Keratinocyte (primary cell): ENCODE measurements around the gene BLACAT1. TPM values are rescaled to one million over a fixed set of nuclear protein-coding genes. Genes with fewer than 3 reads are reported as not detected.

Experiments used
- DNase-seq: peaks from one replicate; pipeline ENCODE4 v3.0.0-alpha.2; 2011; ENCODE audit warnings: low read depth, missing footprints, low spot score
- FAIRE-seq: peaks from 2 replicates; lab custom pipeline; 2011; peaks lifted over from hg19 to GRCh38; lab: Jason Lieb, UNC
- H2AFZ ChIP-seq: 2 replicates; pipeline ENCODE4 v1.6.0; 2012; ENCODE audit warnings: low read length, control low read depth, inconsistent platforms; ENCODE audit not compliant: control insufficient read depth
- H3K27ac ChIP-seq: 2 replicates; pipeline ENCODE4 v1.5.1; 2011; ENCODE audit warnings: low read length; ENCODE audit not compliant: control insufficient read depth, insufficient read depth
- H3K27me3 ChIP-seq: 3 replicates; pipeline ENCODE4 v1.6.0; 2011; ENCODE audit warnings: low read length; ENCODE audit not compliant: control insufficient read depth, insufficient read depth; ENCODE audit errors: extremely low read depth
- H3K36me3 ChIP-seq, 2 experiments: 2 replicates in 1 of 2; 3 replicates in 1 of 2; pipeline ENCODE4 v1.5.1; 2011; ENCODE audit warnings: low read length in 2 of 2, mild to moderate bottlenecking in 1 of 2; ENCODE audit not compliant: control insufficient read depth in 2 of 2, insufficient read depth in 2 of 2; ENCODE audit errors: extremely low read depth in 1 of 2
- H3K4me1 ChIP-seq: 3 replicates; pipeline ENCODE4 v1.5.1; 2011; ENCODE audit warnings: low read length; ENCODE audit not compliant: control insufficient read depth, insufficient read depth; ENCODE audit errors: extremely low read depth
- H3K4me2 ChIP-seq: 3 replicates; pipeline ENCODE4 v1.6.0; 2011; ENCODE audit warnings: low read depth, low read length; ENCODE audit not compliant: control insufficient read depth, insufficient read depth; ENCODE audit errors: extremely low read depth
- H3K4me3 ChIP-seq, 3 experiments: fragments of 200-600 bp in 1 of 3; sonication (generic) in 1 of 3; 2 replicates in 2 of 3; 3 replicates in 1 of 3; pipeline ENCODE4 v1.5.1; 2011 to 2016; ENCODE audit warnings: low read length in 3 of 3, mild to moderate bottlenecking in 3 of 3, control low read depth in 2 of 3, inconsistent platforms in 1 of 3, low read depth in 1 of 3, mixed read lengths in 1 of 3, mixed run types in 1 of 3, moderate library complexity in 1 of 3; ENCODE audit not compliant: control insufficient read depth in 2 of 3, insufficient read depth in 2 of 3; ENCODE audit errors: extremely low read depth in 1 of 3
- H3K79me2 ChIP-seq: 2 replicates; pipeline ENCODE4 v1.6.0; 2012; ENCODE audit warnings: low read length; ENCODE audit not compliant: control insufficient read depth, insufficient read depth
- H3K9ac ChIP-seq: 3 replicates; pipeline ENCODE4 v1.6.0; 2011; ENCODE audit warnings: low read length; ENCODE audit not compliant: control insufficient read depth, insufficient read depth; ENCODE audit errors: extremely low read depth
- H3K9me1 ChIP-seq: 3 replicates; pipeline ENCODE4 v1.6.0; 2011; ENCODE audit warnings: low read length; ENCODE audit not compliant: control insufficient read depth, insufficient read depth; ENCODE audit errors: extremely low read depth
- H3K9me3 ChIP-seq: 2 replicates; pipeline ENCODE4 v1.5.1; 2012; ENCODE audit warnings: low read depth, low read length; ENCODE audit not compliant: control insufficient read depth
- H4K20me1 ChIP-seq: 3 replicates; pipeline ENCODE4 v1.6.0; 2011; ENCODE audit warnings: low read length; ENCODE audit not compliant: control insufficient read depth, insufficient read depth; ENCODE audit errors: extremely low read depth
- EZH2 ChIP-seq: IDR thresholded peaks from one replicate; pipeline ENCODE4 v1.6.1; 2012; ENCODE audit warnings: inconsistent platforms, mild to moderate bottlenecking, low read length, moderate library complexity
- dilution Hi-C: fragments of 300-500 bp; cut with MboI; formaldehyde crosslinking; loops from one replicate; pipeline ENCODE4 v1.7.0; 2020; ENCODE audit warnings: low sequenced_read_pairs; ENCODE audit not compliant: extremely low pct_ligation_motif_present
- polyA plus RNA-seq, 5 experiments: library from polyadenylated mRNA; depleted of rRNA in 3 of 5; stranded (reverse) in 3 of 5; stranded (forward) in 1 of 5; unstranded in 1 of 5; fragments of >200 nt; gene quantifications; 1 replicate in 1 of 5; 2 replicates in 3 of 5; 3 replicates in 1 of 5; pipeline versions ENCODE4 v1.2.1 to v1.2.3, GENCODE V29; 2011 to 2012; ENCODE audit warnings: missing spikeins in 2 of 5, low read depth in 1 of 5, low replicate concordance in 1 of 5
- TF ChIP-seq, protein P1 (sequence below), 3 experiments: IDR thresholded peaks in 1 of 3; conservative IDR thresholded peaks in 1 of 3; optimal IDR thresholded peaks in 1 of 3; 2 replicates in 2 of 3; 3 replicates in 1 of 3; pipeline versions ENCODE3 to v1.5.1; 2011; ENCODE audit warnings: low read length in 3 of 3, mild to moderate bottlenecking in 3 of 3, moderate library complexity in 2 of 3, control low read depth in 1 of 3, inconsistent platforms in 1 of 3; ENCODE audit not compliant: insufficient read depth in 2 of 3; ENCODE audit errors: extremely low read depth in 1 of 3

BLACAT1 gene
- polyA plus RNA-seq, 1 donor (not counting 4 experiments of a cell fraction or from before 2014, with no cell fraction given), result 4.0 TPM

DNA sequence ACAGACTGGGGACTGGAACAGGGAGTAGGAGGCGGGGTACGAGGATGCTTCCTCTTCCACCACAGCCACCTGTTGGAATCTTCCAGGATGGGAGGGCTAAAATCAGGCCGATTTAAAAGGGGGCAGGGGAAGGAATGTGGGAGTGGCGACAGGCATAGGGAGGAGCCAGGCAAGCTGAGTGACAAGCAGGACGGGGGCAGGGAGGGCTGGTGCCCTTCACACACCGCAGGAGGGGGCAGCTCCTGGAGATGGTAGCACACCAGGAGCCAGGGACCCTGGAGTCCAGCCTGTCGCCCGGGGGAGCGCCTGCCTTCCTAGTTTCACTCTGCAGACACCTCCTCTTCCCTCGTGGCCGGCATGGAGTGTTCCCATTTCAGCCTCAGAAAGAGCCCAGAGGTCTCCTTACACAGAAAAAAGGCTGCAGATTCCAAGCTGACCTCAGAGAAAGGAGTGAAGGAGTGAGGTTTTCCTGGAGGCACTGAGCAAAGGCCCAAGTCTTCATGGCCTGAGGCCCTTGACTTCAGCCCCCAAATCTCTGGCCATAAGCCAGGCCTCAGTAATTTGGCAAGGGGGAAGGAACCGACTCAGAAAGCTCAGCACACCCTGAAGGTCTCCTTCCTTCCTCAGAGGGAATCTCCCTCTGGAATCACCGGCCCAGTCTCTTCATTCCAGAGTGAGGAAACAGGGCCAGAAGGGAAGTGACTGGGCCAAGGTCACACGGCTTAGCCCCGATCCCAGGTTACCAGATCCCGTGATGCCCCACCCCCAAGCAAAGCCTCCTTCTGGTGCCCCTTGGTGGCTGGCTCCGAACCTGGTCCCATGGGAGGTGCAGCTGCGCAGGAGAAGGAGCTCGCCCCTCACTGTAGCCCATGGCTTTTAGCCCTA lies 8.1 kb downstream of the BLACAT1 start:
- peak overlapping the region; percentile 88 for H3K27ac ChIP-seq
- peaks cover 3% of the 10 kb centered on the region for H3K9me1 ChIP-seq
- H3K9me3 ChIP-seq, result no peaks in the 10 kb centered on the region
- H3K9ac ChIP-seq, result peak overlapping the region; percentile 97
- peak overlapping the region; percentile 74 to 88 (median 87) for H3K4me3 ChIP-seq
- peak overlapping the region; percentile 84 for H3K4me2 ChIP-seq
- peaks cover 11% of the 10 kb centered on the region for H4K20me1 ChIP-seq
- H3K27me3 ChIP-seq, result no peaks in the 10 kb centered on the region
- no peak overlapping the region for H2AFZ ChIP-seq
- TF ChIP-seq, protein P1, sequence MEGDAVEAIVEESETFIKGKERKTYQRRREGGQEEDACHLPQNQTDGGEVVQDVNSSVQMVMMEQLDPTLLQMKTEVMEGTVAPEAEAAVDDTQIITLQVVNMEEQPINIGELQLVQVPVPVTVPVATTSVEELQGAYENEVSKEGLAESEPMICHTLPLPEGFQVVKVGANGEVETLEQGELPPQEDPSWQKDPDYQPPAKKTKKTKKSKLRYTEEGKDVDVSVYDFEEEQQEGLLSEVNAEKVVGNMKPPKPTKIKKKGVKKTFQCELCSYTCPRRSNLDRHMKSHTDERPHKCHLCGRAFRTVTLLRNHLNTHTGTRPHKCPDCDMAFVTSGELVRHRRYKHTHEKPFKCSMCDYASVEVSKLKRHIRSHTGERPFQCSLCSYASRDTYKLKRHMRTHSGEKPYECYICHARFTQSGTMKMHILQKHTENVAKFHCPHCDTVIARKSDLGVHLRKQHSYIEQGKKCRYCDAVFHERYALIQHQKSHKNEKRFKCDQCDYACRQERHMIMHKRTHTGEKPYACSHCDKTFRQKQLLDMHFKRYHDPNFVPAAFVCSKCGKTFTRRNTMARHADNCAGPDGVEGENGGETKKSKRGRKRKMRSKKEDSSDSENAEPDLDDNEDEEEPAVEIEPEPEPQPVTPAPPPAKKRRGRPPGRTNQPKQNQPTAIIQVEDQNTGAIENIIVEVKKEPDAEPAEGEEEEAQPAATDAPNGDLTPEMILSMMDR (optimal IDR thresholded peaks at IDR 0.05 in 1 of 3, IDR thresholded peaks at IDR 0.05 in 1 of 3, conservative IDR thresholded peaks at IDR 0.05 in 1 of 3; ENCODE audit: extremely low read depth in 1 of 3, insufficient read depth in 2 of 3, low read length in 3 of 3), result no peak
- no peak for TF ChIP-seq EZH2
- DNase-seq (no peak), FAIRE-seq (peak; percentile 84)
- peaks cover 13 to 21% of the 10 kb centered on the region in 2 experiments for H3K36me3 ChIP-seq
- peaks cover 60% of the 10 kb centered on the region for H3K4me1 ChIP-seq
- dilution Hi-C loops, result no loop called here
- H3K79me2 ChIP-seq, result peaks cover 57% of the 10 kb centered on the region

DNA sequence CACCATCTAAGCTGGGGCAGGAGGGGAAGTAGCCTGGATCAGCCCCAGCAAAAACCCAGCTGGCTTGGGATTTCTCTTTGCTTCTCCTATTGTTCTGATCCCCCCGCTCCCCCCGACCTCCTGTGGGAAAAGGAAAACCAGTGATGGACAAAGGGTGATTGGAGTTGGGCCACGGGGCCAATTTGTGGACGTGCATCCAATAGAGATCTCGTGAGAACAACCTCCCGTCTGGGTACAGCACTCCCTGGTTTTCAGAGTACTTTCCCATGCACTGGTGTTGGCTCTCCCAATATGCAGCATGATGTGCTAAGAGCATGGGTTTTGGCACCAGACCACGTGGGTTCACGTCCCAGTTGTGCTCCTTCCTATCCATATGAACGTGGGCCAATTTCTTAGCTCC lies 9.0 kb downstream of the BLACAT1 start:
- no peak overlapping the region for H3K9ac ChIP-seq
- H2AFZ ChIP-seq, result no peak overlapping the region
- H3K36me3 ChIP-seq, result peaks cover 13 to 21% of the 10 kb centered on the region in 2 experiments
- no peak for TF ChIP-seq EZH2
- TF ChIP-seq, protein P1 (optimal IDR thresholded peaks at IDR 0.05 in 1 of 3, IDR thresholded peaks at IDR 0.05 in 1 of 3, conservative IDR thresholded peaks at IDR 0.05 in 1 of 3; ENCODE audit: extremely low read depth in 1 of 3, insufficient read depth in 2 of 3, low read length in 3 of 3), result no peak
- no peaks in the 10 kb centered on the region for H3K27me3 ChIP-seq
- no peak overlapping the region for H3K4me3 ChIP-seq
- FAIRE-seq, result no peak
- peaks cover 11% of the 10 kb centered on the region for H4K20me1 ChIP-seq
- no peak overlapping the region for H3K27ac ChIP-seq
- peaks cover 3% of the 10 kb centered on the region for H3K9me1 ChIP-seq
- no peaks in the 10 kb centered on the region for H3K9me3 ChIP-seq
- no peak for DNase-seq
- peaks cover 69% of the 10 kb centered on the region for H3K4me1 ChIP-seq
- dilution Hi-C loops, result no loop called here
- H3K4me2 ChIP-seq, result peak overlapping the region; percentile 84
- peaks cover 57% of the 10 kb centered on the region for H3K79me2 ChIP-seq
